Sigmoid colon (tissue), 4 donors: ENCODE measurements around the gene TMEM43.

Experiments
- POLR2A ChIP-seq, 2 donors: fragments of 450-650 bp; IDR thresholded peaks; one replicate each; pipeline ENCODE4 v1.6.1; 2016; ENCODE audit warnings: antibody characterized with exemption in 2 of 2, mild to moderate bottlenecking in 2 of 2, moderate library complexity in 2 of 2
- POLR2AphosphoS5 ChIP-seq, 4 donors: sonication (generic); formaldehyde crosslinking; IDR thresholded peaks; one replicate each; pipeline ENCODE4 v1.6.1; 2017; ENCODE audit warnings: antibody characterized with exemption in 4 of 4
- TF ChIP-seq, protein P1 (sequence below), 4 experiments: fragments of 450-650 bp in 3 of 4; fragments of 200-600 bp in 1 of 4; IDR thresholded peaks; one replicate each; pipeline ENCODE4 v1.5.1; 2016 to 2019; ENCODE audit warnings: antibody characterized with exemption in 4 of 4, mild to moderate bottlenecking in 3 of 4, moderate library complexity in 2 of 4

DNA sequence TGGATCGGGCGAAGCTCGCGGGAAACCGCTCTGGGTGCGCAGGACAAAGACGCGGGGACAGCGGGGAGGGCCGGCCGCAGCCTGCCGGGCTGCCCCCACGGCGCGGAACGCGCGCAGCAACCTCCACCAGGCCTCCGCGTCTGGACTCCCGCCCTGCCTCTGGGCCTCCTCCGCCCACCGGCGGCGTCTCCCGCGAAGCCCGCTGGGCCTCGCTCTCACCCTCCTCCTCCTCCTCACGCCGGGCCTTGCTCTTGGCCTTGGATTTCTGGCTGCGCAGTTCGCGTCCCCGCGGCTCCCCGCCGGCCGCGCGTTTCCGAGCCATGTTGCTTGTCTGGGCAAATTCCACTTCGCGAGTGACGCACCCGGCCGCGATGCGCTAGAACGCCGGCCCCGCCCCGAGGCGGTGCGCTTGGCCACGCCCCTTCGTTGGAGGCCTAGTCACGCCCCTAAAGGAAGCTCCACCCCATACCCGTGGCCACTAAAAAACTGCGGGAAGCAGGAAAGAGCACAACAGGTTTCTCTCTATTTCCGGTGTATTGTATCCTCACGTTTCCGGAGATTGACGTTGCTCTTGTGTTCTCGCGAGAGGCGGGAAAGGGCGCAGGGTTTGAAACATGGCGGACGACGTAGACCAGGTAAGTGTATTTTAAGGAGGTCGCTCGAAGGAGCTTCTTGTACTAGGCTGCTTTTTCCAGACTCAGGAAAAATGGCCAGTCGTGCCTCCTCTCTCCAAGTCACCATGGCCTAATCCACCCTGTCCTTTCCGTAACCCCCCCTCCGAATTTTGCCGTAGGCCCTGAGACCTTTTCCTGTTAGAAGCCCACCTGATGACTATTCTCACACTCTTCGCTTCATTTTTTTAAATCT, 53.6 kb downstream of the TMEM43 start, which contains the start of the genes LSM3 and XPC:
- peak; percentile 96 to 99 (median 98) for TF ChIP-seq POLR2AphosphoS5 (IDR thresholded peaks at IDR 0.05)
- TF ChIP-seq, protein P1, sequence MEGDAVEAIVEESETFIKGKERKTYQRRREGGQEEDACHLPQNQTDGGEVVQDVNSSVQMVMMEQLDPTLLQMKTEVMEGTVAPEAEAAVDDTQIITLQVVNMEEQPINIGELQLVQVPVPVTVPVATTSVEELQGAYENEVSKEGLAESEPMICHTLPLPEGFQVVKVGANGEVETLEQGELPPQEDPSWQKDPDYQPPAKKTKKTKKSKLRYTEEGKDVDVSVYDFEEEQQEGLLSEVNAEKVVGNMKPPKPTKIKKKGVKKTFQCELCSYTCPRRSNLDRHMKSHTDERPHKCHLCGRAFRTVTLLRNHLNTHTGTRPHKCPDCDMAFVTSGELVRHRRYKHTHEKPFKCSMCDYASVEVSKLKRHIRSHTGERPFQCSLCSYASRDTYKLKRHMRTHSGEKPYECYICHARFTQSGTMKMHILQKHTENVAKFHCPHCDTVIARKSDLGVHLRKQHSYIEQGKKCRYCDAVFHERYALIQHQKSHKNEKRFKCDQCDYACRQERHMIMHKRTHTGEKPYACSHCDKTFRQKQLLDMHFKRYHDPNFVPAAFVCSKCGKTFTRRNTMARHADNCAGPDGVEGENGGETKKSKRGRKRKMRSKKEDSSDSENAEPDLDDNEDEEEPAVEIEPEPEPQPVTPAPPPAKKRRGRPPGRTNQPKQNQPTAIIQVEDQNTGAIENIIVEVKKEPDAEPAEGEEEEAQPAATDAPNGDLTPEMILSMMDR (IDR thresholded peaks at IDR 0.05) = no peak
- TF ChIP-seq POLR2A (IDR thresholded peaks at IDR 0.05) = peak; percentile 85 to 91
